Vagina (tissue), 2 donors: ENCODE data around the gene CACNA1I. TPM values are rescaled to one million over a fixed set of nuclear protein-coding genes. Genes with fewer than 3 reads are reported as not detected.

ENCODE experiments used
- DNase-seq, 2 donors: peaks; one replicate each; pipeline ENCODE4 v3.0.0-alpha.2; 2017; ENCODE audit errors: extremely low spot score in 2 of 2
- H3K27ac ChIP-seq: fragments of 200-600 bp; sonication (generic); one replicate; pipeline ENCODE4 v1.5.1; 2019
- H3K27me3 ChIP-seq: fragments of 200-600 bp; sonication (generic); one replicate; pipeline ENCODE4 v1.5.1; 2019
- H3K36me3 ChIP-seq, 2 donors: fragments of 200-600 bp; sonication (generic); one replicate each; pipeline ENCODE4 v1.5.1; 2017 to 2019
- H3K4me1 ChIP-seq: fragments of 200-600 bp; sonication (generic); one replicate; pipeline ENCODE4 v1.5.1; 2019
- H3K4me3 ChIP-seq, 2 donors: fragments of 200-600 bp; sonication (generic); 1 replicate in 1 of 2; 2 replicates in 1 of 2; pipeline ENCODE4 v1.5.1; 2016 to 2019
- H3K9me3 ChIP-seq: fragments of 200-600 bp; sonication (generic); one replicate; pipeline ENCODE4 v1.5.1; 2019
- CTCF ChIP-seq, 3 experiments: fragments of 450-650 bp in 2 of 3; fragments of 200-600 bp in 1 of 3; sonication (generic) in 1 of 3; IDR thresholded peaks; one replicate each; pipeline ENCODE4 v1.5.1; 2017 to 2019; ENCODE audit warnings: antibody characterized with exemption in 3 of 3, mild to moderate bottlenecking in 2 of 3, moderate library complexity in 2 of 3
- POLR2A ChIP-seq, 2 donors: fragments of 450-650 bp; IDR thresholded peaks; one replicate each; pipeline ENCODE4 v1.6.1; 2017; ENCODE audit warnings: antibody characterized with exemption in 2 of 2, mild to moderate bottlenecking in 2 of 2, moderate library complexity in 2 of 2
- POLR2AphosphoS5 ChIP-seq, 2 donors: sonication (generic); formaldehyde crosslinking; IDR thresholded peaks; one replicate each; pipeline ENCODE4 v1.9.0; 2017; ENCODE audit warnings: antibody characterized with exemption in 2 of 2, mild to moderate bottlenecking in 2 of 2, low read depth in 1 of 2; ENCODE audit not compliant: insufficient read depth in 1 of 2
- intact Hi-C: fragments of 100-400 bp; cut with DNase I; formaldehyde crosslinking; loops from one replicate; pipeline ENCODE4 v1.15.1; 2023
- total RNA-seq: library from RNA; depleted of rRNA; stranded (reverse); fragments of >200 nt; gene quantifications from one replicate; pipeline ENCODE4 v1.2.3, GENCODE V29; 2016

Gene CACNA1I
- total RNA-seq, 1 donor from 2014 or later = 1.2 TPM

- no peaks in the 10 kb centered on the region for H3K4me1 ChIP-seq
- no peaks in the 10 kb centered on the region for H3K9me3 ChIP-seq
- no peak for TF ChIP-seq CTCF (IDR thresholded peaks at IDR 0.05)
- no peak for TF ChIP-seq POLR2AphosphoS5 (IDR thresholded peaks at IDR 0.05; ENCODE audit: insufficient read depth in 1 of 2, low read depth in 1 of 2)
- no peak for TF ChIP-seq POLR2A (IDR thresholded peaks at IDR 0.05)
- DNase-seq = no peak
- H3K4me3 ChIP-seq = no peak overlapping the region
- no peak overlapping the region for H3K27ac ChIP-seq
- intact Hi-C loops = no loop called here
- H3K36me3 ChIP-seq = no peaks in the 10 kb centered on the region
- H3K27me3 ChIP-seq = no peaks in the 10 kb centered on the region
These were observed 107.4 kb downstream of the CACNA1I start for GRCh38 chr22:39677967-39678366.

- H3K9me3 ChIP-seq = no peaks in the 10 kb centered on the region
- TF ChIP-seq POLR2A (IDR thresholded peaks at IDR 0.05) (no peak), CTCF (IDR thresholded peaks at IDR 0.05) (no peak), POLR2AphosphoS5 (IDR thresholded peaks at IDR 0.05; ENCODE audit: insufficient read depth in 1 of 2, low read depth in 1 of 2) (no peak)
- H3K4me1 ChIP-seq = no peaks in the 10 kb centered on the region
- no peaks in the 10 kb centered on the region for H3K27me3 ChIP-seq
- no peaks in the 10 kb centered on the region for H3K36me3 ChIP-seq
- DNase-seq = no peak
- no peak overlapping the region for H3K4me3 ChIP-seq
- intact Hi-C loops = no loop called here
- H3K27ac ChIP-seq = no peak overlapping the region
These were observed 108.4 kb downstream of the CACNA1I start for GRCh38 chr22:39678862-39679490.

- TF ChIP-seq POLR2AphosphoS5 (IDR thresholded peaks at IDR 0.05; ENCODE audit: insufficient read depth in 1 of 2, low read depth in 1 of 2) (no peak), POLR2A (IDR thresholded peaks at IDR 0.05) (no peak), CTCF (IDR thresholded peaks at IDR 0.05) (no peak)
- H3K9me3 ChIP-seq = no peaks in the 10 kb centered on the region
- H3K4me1 ChIP-seq = no peaks in the 10 kb centered on the region
- H3K4me3 ChIP-seq = no peak overlapping the region
- DNase-seq = no peak
- intact Hi-C loops = no loop called here
- no peaks in the 10 kb centered on the region for H3K36me3 ChIP-seq
- no peak overlapping the region for H3K27ac ChIP-seq
- H3K27me3 ChIP-seq = no peaks in the 10 kb centered on the region
These were observed 109.1 kb downstream of the CACNA1I start for GRCh38 chr22:39679652-39680051.

- intact Hi-C loops = no loop called here
- TF ChIP-seq POLR2A (IDR thresholded peaks at IDR 0.05) (no peak), POLR2AphosphoS5 (IDR thresholded peaks at IDR 0.05; ENCODE audit: insufficient read depth in 1 of 2, low read depth in 1 of 2) (no peak), CTCF (IDR thresholded peaks at IDR 0.05) (no peak)
- H3K27ac ChIP-seq = no peak overlapping the region
- H3K9me3 ChIP-seq = no peaks in the 10 kb centered on the region
- no peaks in the 10 kb centered on the region for H3K36me3 ChIP-seq
- H3K4me3 ChIP-seq = no peak overlapping the region
- DNase-seq = no peak
- peaks cover 7% of the 10 kb centered on the region for H3K27me3 ChIP-seq
- peaks cover 3% of the 10 kb centered on the region for H3K4me1 ChIP-seq
These were observed 109.9 kb downstream of the CACNA1I start for GRCh38 chr22:39680486-39680885.

- intact Hi-C loops = no loop called here
- peaks cover 4% of the 10 kb centered on the region for H3K4me1 ChIP-seq
- H3K9me3 ChIP-seq = no peaks in the 10 kb centered on the region
- no peak for TF ChIP-seq CTCF (IDR thresholded peaks at IDR 0.05)
- TF ChIP-seq POLR2A (IDR thresholded peaks at IDR 0.05) = no peak
- H3K27me3 ChIP-seq = peaks cover 12% of the 10 kb centered on the region
- H3K27ac ChIP-seq = no peak overlapping the region
- no peak for DNase-seq
- H3K4me3 ChIP-seq = no peak overlapping the region
- H3K36me3 ChIP-seq = no peaks in the 10 kb centered on the region
These were observed 110.7 kb downstream of the CACNA1I start for GRCh38 chr22:39681038-39681861.
